Dendritic cell treated with granulocyte-macrophage colony-stimulating factor and Interleukin-4, amounts not matched to agents 40 ng/mL and 50 ng/mL, for 4 days (primary cell): ENCODE data around the gene HEG1.
A peak's percentile ranks its signal among the peaks of the same experiment; 100 is the strongest.

Experiments
- H3K27ac Mint-ChIP-seq: one replicate; pipeline ENCODE4 v1.8.0; 2022; ENCODE audit warnings: mild to moderate bottlenecking, mixed read lengths
- H3K27me3 Mint-ChIP-seq: one replicate; pipeline ENCODE4 v1.8.0; 2022; ENCODE audit warnings: mild to moderate bottlenecking, mixed read lengths
- H3K36me3 Mint-ChIP-seq: one replicate; pipeline ENCODE4 v1.8.0; 2022; ENCODE audit warnings: low read depth, mixed read lengths
- H3K4me1 Mint-ChIP-seq: one replicate; pipeline ENCODE4 v1.8.0; 2022; ENCODE audit warnings: low read depth, mixed read lengths
- H3K4me3 Mint-ChIP-seq: one replicate; pipeline ENCODE4 v1.8.0; 2022; ENCODE audit warnings: mild to moderate bottlenecking, moderate library complexity, mixed read lengths
- H3K9me3 Mint-ChIP-seq: one replicate; pipeline ENCODE4 v1.8.0; 2022; ENCODE audit warnings: mixed read lengths
- intact Hi-C: fragments of 100-400 bp; cut with micrococcal nuclease; formaldehyde crosslinking; loops from one replicate; pipeline ENCODE4 v1.15.0; 2022

HEG1 gene

DNA sequence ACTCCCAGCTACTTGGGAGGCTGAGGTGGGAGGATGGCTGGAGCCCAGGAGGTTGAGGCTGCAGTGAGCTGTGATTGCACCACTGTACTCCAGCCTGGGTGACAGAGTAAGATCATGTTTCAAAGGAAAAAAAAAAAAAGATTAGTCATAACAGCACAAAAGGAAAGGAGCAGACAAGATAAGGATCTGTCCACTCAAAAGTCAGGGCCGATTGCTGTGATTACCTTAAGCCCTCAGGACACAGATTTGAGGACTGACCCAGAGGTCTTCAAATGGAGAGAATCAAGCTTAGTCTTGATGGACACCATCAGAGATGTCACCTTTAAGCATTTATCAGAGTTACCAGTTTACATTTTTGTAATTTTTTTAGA is 23.9 kb upstream of the HEG1 start:
- Mint-ChIP-seq H3K27me3 (peaks cover 14% of the 10 kb centered on the region), H3K4me3 (no peak overlapping the region), H3K27ac (no peak overlapping the region), H3K4me1 (peaks cover 30% of the 10 kb centered on the region), H3K9me3 (no peaks in the 10 kb centered on the region), H3K36me3 (no peaks in the 10 kb centered on the region)
- intact Hi-C loops, result no loop called here

DNA sequence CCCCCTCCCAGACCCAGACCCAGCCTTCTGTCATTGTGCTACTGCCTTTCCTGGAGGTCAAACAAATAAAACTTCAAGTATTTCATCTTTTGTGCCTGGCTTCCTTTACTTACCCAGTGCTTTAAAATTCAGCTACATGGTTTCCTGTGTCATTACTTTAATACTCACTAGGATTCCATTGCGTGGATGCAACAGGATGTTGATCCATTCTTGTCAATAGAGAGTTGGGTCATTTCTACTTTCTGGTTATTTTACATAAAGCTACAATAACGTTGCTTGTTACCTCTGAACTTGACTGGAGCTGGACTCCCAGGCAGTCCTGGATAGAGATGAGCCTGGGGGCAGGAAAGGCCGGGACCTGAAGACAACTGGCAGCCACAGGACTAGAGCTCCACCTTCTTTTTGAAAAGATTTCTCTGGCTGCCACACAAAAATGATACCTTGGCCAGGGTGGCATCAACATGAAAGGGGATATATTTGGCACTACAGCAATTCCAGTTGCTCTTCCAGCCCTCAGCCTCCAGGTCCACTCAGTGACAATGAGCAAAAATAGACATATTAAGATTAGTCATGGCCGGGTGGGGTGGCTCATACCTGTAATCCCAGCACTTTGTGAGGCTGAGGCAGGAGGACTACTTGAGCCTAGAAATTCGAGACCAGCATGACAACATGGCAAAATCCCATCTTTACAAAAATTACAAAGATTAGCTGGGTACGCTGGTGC is 23.3 kb upstream of the HEG1 start:
- intact Hi-C loops, result no loop called here
- H3K9me3 Mint-ChIP-seq, result no peaks in the 10 kb centered on the region
- peaks cover 28% of the 10 kb centered on the region for H3K4me1 Mint-ChIP-seq
- H3K27ac Mint-ChIP-seq, result no peak overlapping the region
- no peak overlapping the region for H3K4me3 Mint-ChIP-seq
- peaks cover 11% of the 10 kb centered on the region for H3K27me3 Mint-ChIP-seq
- no peaks in the 10 kb centered on the region for H3K36me3 Mint-ChIP-seq

GRCh38 chr3:125077864-125078263 is 22.1 kb upstream of the HEG1 start:
- intact Hi-C loops, result no loop called here
- no peaks in the 10 kb centered on the region for H3K9me3 Mint-ChIP-seq
- no peaks in the 10 kb centered on the region for H3K36me3 Mint-ChIP-seq
- H3K27me3 Mint-ChIP-seq, result peaks cover 4% of the 10 kb centered on the region
- no peak overlapping the region for H3K27ac Mint-ChIP-seq
- peaks cover 23% of the 10 kb centered on the region for H3K4me1 Mint-ChIP-seq
- no peak overlapping the region for H3K4me3 Mint-ChIP-seq

DNA sequence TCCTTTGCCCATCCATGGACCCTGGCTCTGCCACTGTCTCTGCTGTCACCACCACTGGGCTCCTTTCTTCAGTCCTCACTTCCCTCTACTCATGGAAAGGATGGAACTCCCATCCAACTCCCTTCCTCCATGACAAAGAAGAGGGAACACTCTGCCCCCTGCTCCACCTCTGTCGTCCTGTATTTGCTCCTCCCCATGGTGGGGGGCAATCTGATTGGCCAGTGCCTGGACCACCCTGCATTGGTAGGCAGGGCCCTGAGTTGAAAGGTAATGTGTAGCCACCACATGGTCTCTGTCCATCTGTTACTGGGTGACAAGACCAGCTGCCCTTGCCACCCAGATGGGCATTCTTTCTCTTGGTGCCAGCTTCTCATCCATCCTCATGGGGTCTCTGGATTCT is 20.7 kb upstream of the HEG1 start:
- no peaks in the 10 kb centered on the region for H3K36me3 Mint-ChIP-seq
- H3K27ac Mint-ChIP-seq, result no peak overlapping the region
- H3K4me3 Mint-ChIP-seq, result no peak overlapping the region
- intact Hi-C loops, result no loop called here
- no peaks in the 10 kb centered on the region for H3K9me3 Mint-ChIP-seq
- H3K4me1 Mint-ChIP-seq, result peaks cover 23% of the 10 kb centered on the region
- H3K27me3 Mint-ChIP-seq, result peaks cover 4% of the 10 kb centered on the region

GRCh38 chr3:125075738-125076137 is 19.9 kb upstream of the HEG1 start:
- H3K27me3 Mint-ChIP-seq, result peaks cover 1% of the 10 kb centered on the region
- no peak overlapping the region for H3K27ac Mint-ChIP-seq
- H3K4me1 Mint-ChIP-seq, result peaks cover 23% of the 10 kb centered on the region
- H3K9me3 Mint-ChIP-seq, result no peaks in the 10 kb centered on the region
- intact Hi-C loops, result no loop called here
- H3K36me3 Mint-ChIP-seq, result no peaks in the 10 kb centered on the region
- H3K4me3 Mint-ChIP-seq, result no peak overlapping the region

DNA sequence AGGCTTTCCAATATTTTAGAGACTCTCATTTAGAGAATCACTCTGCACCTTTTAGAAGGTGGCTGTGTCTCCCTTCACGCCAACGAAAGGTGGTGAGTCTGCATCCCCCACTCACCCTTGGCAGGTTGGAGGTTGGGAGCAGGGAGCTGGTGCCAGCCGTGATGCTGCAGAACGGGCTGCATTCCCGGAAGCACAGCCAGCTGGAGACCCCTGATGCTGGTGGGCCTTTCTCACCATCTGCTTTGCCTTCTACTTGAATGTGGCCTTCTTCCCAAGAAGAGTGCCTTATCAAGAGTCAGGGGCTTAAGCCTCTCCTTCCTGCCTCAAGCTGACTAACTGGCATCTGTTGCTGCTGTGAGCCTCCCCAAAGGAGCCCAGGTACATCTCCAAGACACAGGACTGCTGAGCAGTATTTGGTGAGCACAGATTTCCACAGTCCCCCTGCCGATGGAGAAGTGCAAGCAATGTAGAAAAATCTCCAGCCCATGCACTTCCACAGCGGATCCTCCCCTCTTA is 17.7 kb upstream of the HEG1 start:
- intact Hi-C loops, result no loop called here
- H3K27me3 Mint-ChIP-seq, result no peaks in the 10 kb centered on the region
- H3K9me3 Mint-ChIP-seq, result no peaks in the 10 kb centered on the region
- no peak overlapping the region for H3K4me3 Mint-ChIP-seq
- peaks cover 27% of the 10 kb centered on the region for H3K4me1 Mint-ChIP-seq
- no peaks in the 10 kb centered on the region for H3K36me3 Mint-ChIP-seq
- H3K27ac Mint-ChIP-seq, result no peak overlapping the region

GRCh38 chr3:125072749-125073389 is 17.1 kb upstream of the HEG1 start:
- Mint-ChIP-seq H3K27ac (no peak overlapping the region), H3K4me3 (no peak overlapping the region), H3K4me1 (peaks cover 21% of the 10 kb centered on the region), H3K27me3 (no peaks in the 10 kb centered on the region), H3K9me3 (no peaks in the 10 kb centered on the region), H3K36me3 (no peaks in the 10 kb centered on the region)
- intact Hi-C loops, result no loop called here

GRCh38 chr3:125072301-125072700 is 16.5 kb upstream of the HEG1 start:
- no peak overlapping the region for H3K27ac Mint-ChIP-seq
- H3K4me1 Mint-ChIP-seq, result peaks cover 19% of the 10 kb centered on the region
- no peaks in the 10 kb centered on the region for H3K9me3 Mint-ChIP-seq
- intact Hi-C loops, result no loop called here
- H3K36me3 Mint-ChIP-seq, result no peaks in the 10 kb centered on the region
- H3K27me3 Mint-ChIP-seq, result no peaks in the 10 kb centered on the region
- no peak overlapping the region for H3K4me3 Mint-ChIP-seq

- intact Hi-C loops, result no loop called here
- Mint-ChIP-seq H3K9me3 (no peaks in the 10 kb centered on the region), H3K4me1 (peaks cover 19% of the 10 kb centered on the region), H3K4me3 (no peak overlapping the region), H3K27ac (no peak overlapping the region), H3K27me3 (no peaks in the 10 kb centered on the region), H3K36me3 (no peaks in the 10 kb centered on the region)
These were observed 14.4 kb upstream of the HEG1 start for GRCh38 chr3:125069968-125070745.

DNA sequence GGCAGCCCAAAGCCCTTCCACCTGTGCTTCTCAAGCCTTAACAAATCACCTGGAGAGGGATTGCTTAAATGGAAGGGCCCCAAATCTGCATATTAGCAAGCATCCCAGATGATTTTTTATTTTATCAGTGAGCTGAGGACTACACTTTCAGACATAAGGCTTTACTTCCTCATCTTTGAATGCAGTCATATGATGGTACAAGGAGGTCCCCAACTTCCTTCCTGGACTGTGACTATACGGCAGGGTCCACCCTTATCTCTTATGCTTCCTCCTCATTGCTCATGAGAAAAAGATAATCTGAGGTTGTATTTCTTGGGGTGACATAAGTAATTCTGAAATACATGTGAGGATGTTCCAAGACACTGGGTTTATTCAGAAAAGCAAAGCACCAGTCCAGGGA is 13.7 kb upstream of the HEG1 start:
- Mint-ChIP-seq H3K27ac (peak overlapping the region; percentile 45), H3K4me1 (peaks cover 18% of the 10 kb centered on the region), H3K27me3 (no peaks in the 10 kb centered on the region), H3K4me3 (no peak overlapping the region), H3K9me3 (no peaks in the 10 kb centered on the region), H3K36me3 (no peaks in the 10 kb centered on the region)
- intact Hi-C loops, result no loop called here

GRCh38 chr3:125068265-125068664 is 12.5 kb upstream of the HEG1 start:
- Mint-ChIP-seq H3K27me3 (peaks cover 5% of the 10 kb centered on the region), H3K36me3 (no peaks in the 10 kb centered on the region), H3K27ac (peak overlapping the region; percentile 45), H3K4me1 (peaks cover 16% of the 10 kb centered on the region), H3K4me3 (no peak overlapping the region), H3K9me3 (no peaks in the 10 kb centered on the region)
- intact Hi-C loops, result no loop called here

- Mint-ChIP-seq H3K9me3 (no peaks in the 10 kb centered on the region), H3K4me3 (no peak overlapping the region), H3K36me3 (no peaks in the 10 kb centered on the region), H3K27ac (no peak overlapping the region), H3K4me1 (peaks cover 16% of the 10 kb centered on the region), H3K27me3 (peaks cover 10% of the 10 kb centered on the region)
- intact Hi-C loops, result no loop called here
These were observed 11.4 kb upstream of the HEG1 start for GRCh38 chr3:125067225-125067624.

DNA sequence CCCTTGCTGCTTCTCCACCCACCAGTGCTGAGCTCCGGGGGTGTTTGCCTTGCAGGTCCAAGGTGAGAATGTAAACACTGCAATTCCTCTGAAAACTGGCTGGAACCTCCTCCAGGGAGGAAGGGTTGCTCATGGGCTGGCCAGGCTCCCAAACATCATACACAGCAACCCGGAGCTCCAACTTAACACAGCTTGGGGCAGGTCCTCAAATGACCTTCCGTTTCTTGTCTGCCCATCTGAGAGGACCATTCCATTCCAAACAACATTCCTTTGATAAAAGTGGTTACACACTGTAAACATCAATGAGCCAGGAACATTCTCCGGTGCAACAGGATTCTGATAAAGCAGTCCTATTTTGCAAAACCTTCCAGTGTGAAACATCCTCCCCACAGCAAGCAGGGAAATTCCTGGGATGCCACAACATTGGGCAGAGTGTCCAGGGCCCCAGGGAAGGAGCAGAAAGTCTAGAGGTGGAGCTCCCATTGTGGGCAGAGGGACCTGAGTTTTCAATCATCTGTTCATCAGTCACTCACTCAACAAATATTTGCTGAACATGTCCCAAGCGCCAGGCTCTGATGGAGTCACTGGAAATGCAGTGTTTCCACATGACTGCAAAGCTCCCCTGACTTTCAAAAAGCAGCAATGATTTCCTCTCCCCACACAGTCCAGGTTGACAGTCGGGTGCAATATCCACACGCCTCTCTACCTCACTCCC is 7.3 kb upstream of the HEG1 start:
- H3K36me3 Mint-ChIP-seq, result no peaks in the 10 kb centered on the region
- no peaks in the 10 kb centered on the region for H3K9me3 Mint-ChIP-seq
- H3K27ac Mint-ChIP-seq, result no peak overlapping the region
- H3K4me1 Mint-ChIP-seq, result peaks cover 9% of the 10 kb centered on the region
- intact Hi-C loops, result no loop called here
- no peak overlapping the region for H3K4me3 Mint-ChIP-seq
- H3K27me3 Mint-ChIP-seq, result peaks cover 28% of the 10 kb centered on the region

GRCh38 chr3:125061646-125062045 is 5.8 kb upstream of the HEG1 start:
- Mint-ChIP-seq H3K36me3 (no peaks in the 10 kb centered on the region), H3K27ac (peak overlapping the region; percentile 8), H3K4me3 (no peak overlapping the region), H3K9me3 (no peaks in the 10 kb centered on the region), H3K4me1 (peaks cover 9% of the 10 kb centered on the region), H3K27me3 (peaks cover 34% of the 10 kb centered on the region)
- intact Hi-C loops, result no loop called here
